Esophagus muscularis mucosa (tissue), 4 donors: Measurements from ENCODE around the gene CNIH2.

ENCODE experiments used
- CTCF ChIP-seq, 3 experiments: fragments of 200-600 bp in 2 of 3; fragments of 450-650 bp in 1 of 3; sonication (generic) in 2 of 3; IDR thresholded peaks; one replicate each; pipeline ENCODE4 v1.5.1; 2017 to 2019; ENCODE audit warnings: antibody characterized with exemption in 3 of 3, mild to moderate bottlenecking in 2 of 3, moderate library complexity in 1 of 3
- EP300 ChIP-seq: sonication (generic); formaldehyde crosslinking; IDR thresholded peaks from one replicate; pipeline ENCODE4 v1.6.1; 2017; ENCODE audit warnings: antibody characterized with exemption
- POLR2A ChIP-seq: fragments of 450-650 bp; IDR thresholded peaks from one replicate; pipeline ENCODE4 v1.6.1; 2017; ENCODE audit warnings: antibody characterized with exemption, moderate library complexity, mild to moderate bottlenecking, low read depth

DNA sequence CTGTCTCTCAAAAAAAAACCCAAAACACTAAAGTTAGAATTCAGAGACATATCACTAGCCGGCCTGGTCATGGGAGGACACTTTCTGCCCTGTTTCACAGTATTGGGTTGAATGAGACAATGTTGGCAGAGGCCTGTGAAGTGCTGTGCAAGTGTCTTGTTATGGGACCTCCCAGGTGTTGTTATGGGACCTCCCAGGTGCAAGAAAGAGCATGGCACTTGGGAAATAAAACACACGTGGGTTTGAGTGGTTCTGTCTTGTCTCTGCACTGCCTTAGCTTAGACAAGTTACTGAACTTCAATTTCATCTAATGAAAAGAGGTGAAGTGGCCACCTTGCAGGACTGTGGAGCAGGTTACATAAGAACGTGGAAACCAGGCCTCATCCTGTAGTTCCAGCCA is 38.5 kb upstream of the CNIH2 start:
- TF ChIP-seq CTCF (IDR thresholded peaks at IDR 0.05): no peak
- TF ChIP-seq POLR2A: no peak
- no peak for TF ChIP-seq EP300
